ENCODE data around the gene RAMP1.

DNA sequence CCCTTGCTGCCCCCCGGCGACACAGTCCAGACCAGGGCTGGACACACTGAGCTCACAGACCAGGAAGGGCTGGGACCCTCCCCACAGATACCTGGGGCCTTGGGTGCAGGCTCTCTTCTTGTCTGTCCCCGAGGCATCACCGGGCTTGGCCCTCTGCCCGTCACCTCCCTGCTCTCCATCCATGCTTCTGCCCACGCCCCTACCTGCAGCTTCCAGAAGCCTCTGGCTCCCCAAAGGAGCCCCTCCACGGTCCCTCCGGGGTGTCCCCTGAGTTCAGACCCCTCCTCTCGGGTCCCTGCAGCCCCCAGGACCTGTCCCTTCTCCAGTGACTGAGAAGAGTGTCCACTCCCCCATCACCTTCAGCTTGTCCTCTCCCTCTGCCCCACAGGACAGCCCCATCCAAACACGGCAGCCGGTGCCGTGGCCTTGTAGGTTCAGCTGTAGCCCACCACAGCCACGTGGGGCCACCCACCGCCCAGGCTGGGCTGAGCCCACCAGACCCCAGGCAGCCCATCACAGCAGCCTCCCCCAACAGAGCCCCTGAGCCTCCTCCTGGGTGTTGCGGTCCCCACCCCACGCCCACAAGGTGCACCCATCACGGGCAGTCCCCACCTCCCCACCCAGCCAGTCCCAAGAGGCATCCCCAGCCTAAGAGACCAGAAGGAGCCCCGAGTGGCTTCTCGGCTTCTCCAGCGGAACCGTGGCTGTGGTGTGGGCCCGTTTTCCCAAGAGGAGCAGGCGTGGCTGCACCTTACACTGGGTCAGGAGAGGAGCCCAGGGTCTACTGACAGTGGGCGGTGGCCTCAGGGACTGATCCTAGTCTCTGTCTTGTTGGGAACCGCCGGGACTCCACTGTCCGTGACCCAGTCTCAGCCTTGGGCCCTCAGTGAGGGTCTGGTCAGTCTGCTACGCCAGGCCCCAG lies 53.1 kb downstream of the RAMP1 start:
- TF ChIP-seq EZH2phosphoT487 (conservative IDR thresholded peaks at IDR 0.05; ENCODE audit: low read length) = no peak
- no peak for TF ChIP-seq CTCF (IDR thresholded peaks at IDR 0.05; ENCODE audit: insufficient read depth, low read length, poor library complexity, severe bottlenecking)

All from SU-DHL-6 (cell line).